ENCODE data around the gene PI16.
"Not testable (repeated sequence)": the region's sequence is repeated elsewhere in the genome, so short reads cannot be mapped to it uniquely, and the experiment has no call there.

The PI16 gene

DNA sequence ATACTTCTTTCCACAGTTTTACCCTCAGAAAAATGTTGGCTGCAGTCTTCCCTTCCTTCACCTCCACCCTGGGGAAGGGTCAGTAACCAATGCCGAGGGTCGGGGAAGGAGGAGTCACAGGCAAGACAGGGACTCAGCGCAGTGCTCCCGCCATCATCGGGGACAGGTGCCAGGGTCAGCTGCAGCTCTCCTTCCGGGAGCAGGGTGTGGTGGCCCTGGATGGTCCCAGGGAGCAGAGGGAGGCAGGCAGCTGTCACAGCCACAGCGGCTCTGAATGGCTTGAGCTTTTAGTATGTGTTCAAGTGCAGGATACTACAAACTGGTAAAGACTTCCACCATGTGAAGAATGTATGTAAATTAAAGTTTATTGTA lies 26.0 kb upstream of the PI16 start:
- DNase-seq: no peak

GRCh38 chr6:36929152-36929551 lies 25.4 kb upstream of the PI16 start:
- no peak for DNase-seq

GRCh38 chr6:36929607-36930006 lies 24.9 kb upstream of the PI16 start:
- no peak for DNase-seq

DNA sequence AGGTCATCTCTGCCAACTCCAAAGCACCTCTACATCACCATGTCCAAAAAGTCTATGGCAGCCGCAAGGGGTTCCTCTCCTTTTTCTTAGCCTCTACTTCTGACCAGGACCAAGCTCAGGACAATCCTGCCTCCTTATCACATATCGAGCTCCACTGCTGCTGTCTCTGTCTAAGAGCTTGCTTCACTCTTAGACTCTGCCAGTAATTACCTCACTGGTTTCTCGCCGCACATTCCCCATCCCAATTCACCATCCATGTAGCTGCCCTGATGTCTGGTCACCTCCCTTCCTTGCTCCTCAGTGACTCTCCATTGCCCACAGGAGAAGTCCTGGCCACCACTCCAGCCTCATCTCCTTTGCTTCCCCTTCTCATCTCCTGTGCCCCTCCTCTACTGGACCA lies 24.1 kb upstream of the PI16 start:
- no peak for DNase-seq

- no peak for DNase-seq
These were observed 21.4 kb upstream of the PI16 start for GRCh38 chr6:36933102-36933501.

DNA sequence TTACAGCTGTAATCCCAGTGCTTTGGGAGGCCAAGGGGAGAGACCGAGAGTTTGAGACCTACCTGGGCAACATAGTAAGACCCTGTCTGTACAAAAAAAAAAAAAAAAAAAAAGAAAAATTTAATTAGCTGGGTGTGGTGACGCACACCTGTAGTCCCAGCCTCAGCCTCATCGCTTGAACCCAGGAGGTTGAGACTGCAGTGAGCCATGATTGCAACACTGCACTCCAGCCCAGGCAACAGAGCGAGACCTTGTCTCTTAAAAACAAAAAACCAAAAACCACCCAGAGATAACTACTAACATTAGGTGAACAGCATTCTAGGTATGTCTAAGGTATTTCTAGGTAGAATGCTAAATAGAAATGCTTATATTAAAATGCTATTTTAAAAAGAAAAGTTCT lies 21.0 kb upstream of the PI16 start:
- DNase-seq: no peak

DNA sequence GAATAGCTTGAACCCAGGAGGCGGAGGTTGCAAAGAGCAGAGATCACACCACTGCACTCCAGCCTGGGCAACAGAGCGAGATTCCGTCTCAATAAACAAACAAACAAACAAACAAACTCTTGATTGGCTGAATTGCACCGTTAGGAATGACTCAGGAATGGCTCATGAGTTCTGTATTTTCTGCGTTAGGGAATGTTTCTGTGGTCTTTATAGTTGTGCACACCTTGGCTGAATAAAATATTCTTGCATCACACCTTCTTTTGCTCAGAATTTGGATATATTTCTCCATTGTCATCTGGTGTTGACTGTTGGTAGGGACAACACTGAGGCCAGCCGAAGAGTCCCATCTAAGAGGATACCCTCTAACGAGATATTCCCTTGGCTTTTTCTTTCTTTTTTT lies 19.6 kb upstream of the PI16 start:
- no peak for DNase-seq

DNA sequence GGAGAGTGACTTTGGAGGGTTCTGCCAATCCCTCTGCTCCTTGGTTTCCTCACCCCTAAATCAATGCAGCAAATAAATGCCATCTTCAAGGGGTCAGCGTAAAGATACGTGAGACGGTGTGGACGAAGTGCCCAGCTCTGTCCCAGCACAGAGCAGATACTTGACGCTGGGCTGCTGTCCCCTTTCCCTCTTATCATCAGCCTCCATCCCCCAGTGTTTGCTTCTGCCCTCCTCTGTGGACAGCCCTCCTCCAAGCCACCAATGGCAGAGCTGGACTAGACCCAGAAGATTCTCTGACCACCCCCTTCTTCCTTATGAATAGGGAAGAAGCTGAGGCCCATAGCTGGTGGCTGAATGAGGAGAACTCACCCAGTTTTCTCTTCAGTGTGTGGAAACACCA lies 17.7 kb upstream of the PI16 start:
- no peak for DNase-seq

- DNase-seq: no peak
These were observed 16.6 kb upstream of the PI16 start for GRCh38 chr6:36937896-36938295.

- no peak for DNase-seq
These were observed 16.0 kb upstream of the PI16 start for GRCh38 chr6:36938536-36938935.

GRCh38 chr6:36939005-36939404 lies 15.5 kb upstream of the PI16 start:
- not testable (repeated sequence) for DNase-seq

DNA sequence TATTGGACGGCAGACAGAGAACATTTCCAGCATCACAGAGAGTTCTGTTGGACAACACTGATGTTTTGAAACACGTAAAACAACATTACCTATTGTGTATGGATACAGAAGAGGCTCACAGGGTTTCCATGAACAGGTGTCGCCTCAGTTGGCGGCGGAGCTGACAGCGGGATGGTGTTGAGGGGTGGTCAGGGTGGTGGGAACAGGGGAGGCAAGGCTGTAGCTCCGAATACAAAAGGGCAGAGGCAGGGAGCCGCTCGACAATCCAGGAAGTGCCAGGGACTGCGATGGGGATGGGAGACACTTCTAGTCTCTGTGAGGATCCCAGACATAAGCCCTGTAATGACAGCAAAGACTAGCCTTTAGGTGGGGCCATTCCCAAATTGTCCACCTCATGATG lies 14.5 kb upstream of the PI16 start:
- no peak for DNase-seq

- DNase-seq: not testable (repeated sequence)
These were observed 13.0 kb upstream of the PI16 start for GRCh38 chr6:36941561-36941960.

- DNase-seq: not testable (repeated sequence)
These were observed 12.2 kb upstream of the PI16 start for GRCh38 chr6:36942329-36942728.

- DNase-seq: no peak
These were observed 9.9 kb upstream of the PI16 start for GRCh38 chr6:36944650-36945049.

DNA sequence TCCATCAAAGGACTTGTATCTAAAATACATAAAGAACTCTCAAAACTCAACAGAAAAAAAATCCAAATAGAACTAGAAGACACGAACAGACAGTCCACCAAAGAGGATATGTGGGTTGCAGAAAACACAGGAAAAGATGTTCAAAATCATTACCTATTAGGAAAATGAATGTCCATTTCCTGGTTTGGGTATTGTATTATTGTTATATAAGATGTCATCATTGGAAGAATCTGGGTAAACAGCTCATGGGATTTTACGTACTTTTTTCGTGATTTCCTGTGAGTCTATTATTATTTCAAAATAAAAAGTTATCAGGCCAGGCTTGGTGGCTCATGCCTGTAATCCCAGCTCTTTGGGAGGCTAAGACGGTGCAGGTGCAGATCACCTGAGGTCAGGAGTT lies 9.2 kb upstream of the PI16 start:
- DNase-seq: no peak

GRCh38 chr6:36946526-36946925 lies 8.0 kb upstream of the PI16 start:
- DNase-seq: no peak

DNA sequence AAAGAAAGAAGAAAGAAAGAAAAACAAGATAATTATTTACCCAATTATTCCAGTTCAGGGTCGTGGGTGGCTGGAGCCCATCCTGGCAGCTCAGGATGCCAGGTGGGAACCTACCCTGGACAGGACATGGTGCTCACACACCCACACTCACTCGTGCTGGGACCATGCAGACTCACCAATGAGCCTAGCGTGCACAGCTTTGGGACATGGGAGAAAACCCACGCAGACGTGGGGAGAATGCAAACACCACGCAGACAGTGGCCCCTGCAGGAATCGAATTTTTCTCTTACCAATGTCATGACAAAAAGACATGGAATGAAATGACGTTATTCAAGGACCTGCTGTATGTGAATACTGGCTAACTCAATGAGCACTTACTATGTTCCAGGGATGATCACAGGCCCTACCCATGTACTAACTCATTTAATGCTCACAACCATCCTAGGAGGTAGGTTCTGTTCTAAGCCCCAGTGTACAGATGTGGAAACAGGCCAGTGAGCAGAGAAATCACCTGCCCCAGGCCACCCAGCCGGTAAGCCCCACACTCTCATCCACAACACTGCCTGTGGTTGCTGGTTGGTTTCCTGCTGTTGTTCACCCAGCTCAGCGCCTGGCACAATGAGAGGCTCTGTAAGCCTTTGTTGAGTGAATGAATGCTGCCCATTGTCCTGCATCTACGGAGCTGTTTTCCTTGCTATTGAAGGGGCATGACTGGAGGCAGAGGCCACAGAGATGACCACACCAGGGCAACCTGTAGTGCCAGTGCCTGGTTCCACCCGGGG lies 6.8 kb upstream of the PI16 start:
- DNase-seq: peak in 48 of 58 donors; percentile 15 to 92 (median 70)

- DNase-seq: not testable (repeated sequence)
These were observed 5.5 kb upstream of the PI16 start for GRCh38 chr6:36949076-36949475.

DNA sequence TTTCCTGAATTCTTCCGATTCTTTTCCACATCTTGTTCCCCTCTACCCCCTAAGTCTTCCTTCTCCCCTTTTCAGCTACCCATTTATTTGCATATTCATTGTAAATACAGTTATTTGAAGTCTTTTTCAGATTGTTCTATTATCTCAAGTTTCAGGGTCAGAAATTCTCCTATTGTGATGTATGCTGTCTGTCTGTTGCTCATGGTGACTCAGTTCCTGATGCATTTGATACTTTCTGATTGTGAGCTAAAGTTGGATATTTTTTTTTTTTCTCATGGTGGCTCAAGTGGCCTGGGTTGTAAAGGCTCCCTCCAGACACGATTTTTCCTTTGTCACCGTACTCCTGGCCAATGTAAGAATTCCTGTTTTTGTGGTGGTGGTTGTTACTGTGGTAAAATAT lies 4.9 kb upstream of the PI16 start:
- DNase-seq: no peak

GRCh38 chr6:36953931-36954261 lies 642 bp upstream of the PI16 start:
- DNase-seq: no peak

DNA sequence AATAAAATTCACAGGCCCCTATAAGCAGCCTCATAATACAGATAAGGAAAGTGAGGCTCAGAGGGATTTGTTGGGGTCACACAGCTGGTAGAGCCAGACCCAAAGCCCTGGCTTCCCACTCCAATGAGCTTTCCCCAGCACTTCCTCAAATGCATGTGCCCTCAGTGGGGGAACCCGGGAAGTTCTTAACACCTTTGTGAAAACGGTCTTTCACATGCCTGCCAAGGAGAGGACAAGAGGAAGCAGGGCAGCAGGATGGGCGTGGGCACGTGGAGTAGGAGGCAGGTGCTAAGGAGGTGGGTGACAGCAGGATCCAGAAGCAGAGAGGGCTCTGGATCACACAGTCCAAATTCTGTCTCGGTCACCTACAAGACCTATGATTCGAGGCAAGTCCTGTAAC lies 598 bp downstream of the PI16 start:
- no peak for DNase-seq

GRCh38 chr6:36955671-36956445 lies 1.3 kb downstream of the PI16 start:
- DNase-seq: no peak
